Endothelial cell of umbilical vein (primary cell): ENCODE measurements around the gene MYO16. TPM values are rescaled to one million over a fixed set of nuclear protein-coding genes. Genes with fewer than 3 reads are reported as not detected.

ENCODE experiments used
- BruUV-seq: library from RNA; stranded (reverse); fragments of 400-500 nt; replicated peaks from 2 replicates; lab custom pipeline; 2021; lab: Mats Ljungman, UMichigan
- CTCF ChIA-PET: fragments of 300-600, 350-600 bp; sonication (Branson Sonifier 250); formaldehyde crosslinking; loops from one replicate; lab custom pipeline; 2021; ENCODE audit warnings: antibody characterized with exemption, inconsistent platforms; lab: Charles Lee
- POLR2A ChIA-PET: fragments of 300-600, 350-600 bp; sonication (Branson Sonifier 250); formaldehyde crosslinking; loops from one replicate; lab custom pipeline; 2021; ENCODE audit warnings: antibody characterized with exemption, inconsistent platforms; lab: Charles Lee
- DNase-seq: peaks from one replicate; pipeline ENCODE4 v3.0.0-alpha.2; 2011; ENCODE audit warnings: low read depth, low spot score
- FAIRE-seq: peaks from 2 replicates; lab custom pipeline; 2011; peaks lifted over from hg19 to GRCh38; lab: Jason Lieb, UNC
- H2AFZ ChIP-seq: 2 replicates; pipeline ENCODE4 v1.6.0; 2012; ENCODE audit warnings: low read depth, low read length, control low read depth, inconsistent platforms
- H3K27ac ChIP-seq: 2 replicates; pipeline ENCODE4 v1.5.1; 2011; ENCODE audit warnings: low read depth, mild to moderate bottlenecking, control low read depth, low read length, moderate library complexity; ENCODE audit not compliant: insufficient read depth
- H3K27me3 ChIP-seq, 2 experiments: 2 replicates each; pipeline versions ENCODE4 v1.6.0 to v1.6.1; 2011; ENCODE audit warnings: low read length in 2 of 2, mixed read lengths in 1 of 2; ENCODE audit not compliant: control insufficient read depth in 2 of 2, insufficient read depth in 2 of 2
- H3K36me3 ChIP-seq, 2 experiments: 2 replicates in 1 of 2; 3 replicates in 1 of 2; pipeline ENCODE4 v1.5.1; 2011; ENCODE audit warnings: low read length in 2 of 2, mild to moderate bottlenecking in 1 of 2, moderate library complexity in 1 of 2; ENCODE audit not compliant: control insufficient read depth in 2 of 2, insufficient read depth in 2 of 2; ENCODE audit errors: extremely low read depth in 1 of 2
- H3K4me1 ChIP-seq: 3 replicates; pipeline ENCODE4 v1.5.1; 2011; ENCODE audit warnings: mild to moderate bottlenecking, low read length; ENCODE audit not compliant: control insufficient read depth, insufficient read depth; ENCODE audit errors: extremely low read depth
- H3K4me2 ChIP-seq: 2 replicates; pipeline ENCODE4 v1.6.1; 2011; ENCODE audit warnings: low read length, control low read depth, mixed read lengths; ENCODE audit not compliant: insufficient read depth
- H3K4me3 ChIP-seq, 3 experiments: fragments of 200-600 bp in 1 of 3; sonication (generic), shearing (Covaris generic) in 1 of 3; replicated peaks in 1 of 3; 2 replicates each; pipeline ENCODE4 v1.5.1; 2011 to 2016; ENCODE audit warnings: control low read depth in 3 of 3, low read length in 3 of 3, mild to moderate bottlenecking in 2 of 3, inconsistent platforms in 1 of 3, low read depth in 1 of 3, moderate library complexity in 1 of 3; ENCODE audit not compliant: insufficient read depth in 1 of 3
- H3K79me2 ChIP-seq: 2 replicates; pipeline ENCODE4 v1.6.0; 2012; ENCODE audit warnings: low read length, inconsistent platforms; ENCODE audit not compliant: control insufficient read depth, insufficient read depth
- H3K9ac ChIP-seq: replicated peaks from 2 replicates; pipeline ENCODE3; 2011; ENCODE audit warnings: low read length, control low read depth; ENCODE audit not compliant: insufficient read depth; ENCODE audit errors: extremely low read depth
- H3K9me1 ChIP-seq: replicated peaks from 3 replicates; pipeline ENCODE4 v1.6.0; 2011; ENCODE audit warnings: mild to moderate bottlenecking, low read length; ENCODE audit not compliant: control insufficient read depth, insufficient read depth; ENCODE audit errors: extremely low read depth
- H3K9me3 ChIP-seq: replicated peaks from 2 replicates; pipeline ENCODE4 v1.5.1; 2012; ENCODE audit warnings: low read length, inconsistent platforms; ENCODE audit not compliant: control insufficient read depth, insufficient read depth
- H4K20me1 ChIP-seq: replicated peaks from 2 replicates; pipeline ENCODE3; 2011; ENCODE audit warnings: mild to moderate bottlenecking, low read length; ENCODE audit not compliant: control insufficient read depth, insufficient read depth; ENCODE audit errors: extremely low read depth
- EZH2 ChIP-seq: IDR thresholded peaks from 2 replicates; pipeline ENCODE4 v1.6.1; 2012; ENCODE audit warnings: borderline replicate concordance, low read depth, mild to moderate bottlenecking, moderate library complexity, low read length, inconsistent platforms; ENCODE audit not compliant: severe bottlenecking
- FOS ChIP-seq: IDR thresholded peaks from 2 replicates; pipeline ENCODE4 v1.6.1; 2011; ENCODE audit warnings: mild to moderate bottlenecking, low read length, moderate library complexity, borderline replicate concordance; ENCODE audit not compliant: insufficient read depth
- GATA2 ChIP-seq: IDR thresholded peaks from 2 replicates; pipeline ENCODE4 v1.7.0; 2011; ENCODE audit warnings: low read depth, mild to moderate bottlenecking, moderate library complexity, mixed read lengths, low read length; ENCODE audit not compliant: insufficient read length, insufficient read depth
- JUN ChIP-seq: IDR thresholded peaks from 2 replicates; pipeline ENCODE4 v1.6.1; 2011; ENCODE audit warnings: borderline replicate concordance, low read depth; ENCODE audit not compliant: insufficient read length, insufficient read depth
- MYC ChIP-seq: IDR thresholded peaks from one replicate; pipeline ENCODE4 v1.6.1; 2011; ENCODE audit warnings: mild to moderate bottlenecking, low read depth, low read length
- POLR2A ChIP-seq: IDR thresholded peaks from 2 replicates; pipeline ENCODE4 v1.6.1; 2012; ENCODE audit warnings: low read depth, mild to moderate bottlenecking, control low read depth, low read length
- POLR2AphosphoS5 ChIP-seq: IDR thresholded peaks from 2 replicates; pipeline ENCODE4 v1.6.1; 2012; ENCODE audit warnings: low read depth, mild to moderate bottlenecking, control low read depth, low read length, moderate library complexity; ENCODE audit not compliant: insufficient read depth
- dilution Hi-C: fragments of 300-500 bp; cut with MboI; formaldehyde crosslinking; loops from one replicate; pipeline ENCODE4 v1.15.0; 2019; ENCODE audit warnings: low sequenced_read_pairs; ENCODE audit not compliant: extremely low pct_ligation_motif_present
- intact Hi-C: fragments of 100-400 bp; cut with micrococcal nuclease; formaldehyde crosslinking; loops from one replicate; pipeline ENCODE4 v1.10.0; 2022
- polyA plus RNA-seq, 4 experiments: library from polyadenylated mRNA; depleted of rRNA in 3 of 4; stranded (reverse) in 3 of 4; unstranded in 1 of 4; fragments of >200 nt; gene quantifications; 2 replicates each; pipeline versions ENCODE4 v1.2.1 to v1.2.3, GENCODE V29; 2011 to 2012; ENCODE audit warnings: missing spikeins in 1 of 4
- total RNA-seq: library from RNA; stranded (reverse); gene quantifications from 2 replicates; pipeline ENCODE4 v1.2.3, GENCODE V29; 2021
- TF ChIP-seq, protein P1 (sequence below): IDR thresholded peaks from 2 replicates; pipeline ENCODE4 v1.6.1; 2011; ENCODE audit not compliant: insufficient read depth, insufficient read length
- TF ChIP-seq, protein P2 (sequence below), 2 donors: IDR thresholded peaks; 1 replicate in 1 of 2; 2 replicates in 1 of 2; pipeline ENCODE4 v1.5.1; 2011; ENCODE audit warnings: low read length in 2 of 2, mild to moderate bottlenecking in 2 of 2, moderate library complexity in 2 of 2, control low read depth in 1 of 2, inconsistent platforms in 1 of 2, low read depth in 1 of 2; ENCODE audit not compliant: insufficient read depth in 1 of 2; ENCODE audit errors: extremely low read depth in 1 of 2

MYO16 gene
- total and polyA plus RNA-seq, 2 donors (not counting 3 experiments of a cell fraction or from before 2014, with no cell fraction given) = 0.03 to 0.04 TPM

DNA sequence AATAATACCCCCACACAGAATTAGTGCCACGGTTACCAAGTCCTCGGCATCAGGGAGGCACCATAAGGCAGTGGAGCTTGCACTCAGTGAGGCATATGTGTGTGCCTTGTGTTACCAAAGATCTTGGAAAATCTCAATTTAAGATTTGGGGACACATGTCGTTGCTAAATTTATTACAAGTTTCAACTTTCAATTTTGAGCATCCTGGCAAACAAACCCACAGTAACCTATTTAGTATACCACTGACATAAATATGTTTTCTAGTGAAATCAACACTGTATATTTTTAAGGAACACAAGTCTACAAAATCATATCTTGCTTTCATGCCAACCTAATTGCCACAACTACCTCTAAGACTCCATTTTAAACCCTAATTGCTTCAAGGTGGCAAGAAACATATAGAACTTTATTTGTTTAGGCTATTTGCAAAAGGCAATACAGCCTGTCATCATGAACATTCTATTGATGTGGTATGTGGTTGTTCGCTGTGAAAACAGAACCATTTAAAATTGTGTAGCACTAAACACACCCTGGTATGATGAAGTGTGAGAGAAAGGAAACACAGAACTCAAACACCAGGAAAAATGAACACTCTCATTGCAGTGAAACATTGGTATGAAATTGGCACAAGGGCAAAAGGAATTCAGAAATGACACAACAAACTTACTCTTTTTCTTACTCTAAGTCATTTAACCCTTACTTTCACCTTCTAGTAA, 625.9 kb downstream of the MYO16 start:
- H3K4me1 ChIP-seq = peaks cover 8% of the 10 kb centered on the region
- no TSS peak for BruUV-seq
- H3K4me3 ChIP-seq = no peak overlapping the region
- H3K4me2 ChIP-seq = no peak overlapping the region
- POLR2A ChIA-PET = no interaction called here
- CTCF ChIA-PET = no interaction called here
- no peak overlapping the region for H3K27ac ChIP-seq
- no peak overlapping the region for H2AFZ ChIP-seq
- no peaks in the 10 kb centered on the region for H3K9me3 ChIP-seq
- dilution Hi-C loops (no loop called here), intact Hi-C loops (no loop called here)
- H4K20me1 ChIP-seq = no peaks in the 10 kb centered on the region
- H3K9me1 ChIP-seq = no peaks in the 10 kb centered on the region
- no peaks in the 10 kb centered on the region for H3K27me3 ChIP-seq
- H3K79me2 ChIP-seq = no peaks in the 10 kb centered on the region
- no peak overlapping the region for H3K9ac ChIP-seq
- TF ChIP-seq FOS (no peak), POLR2AphosphoS5 (no peak)
- FAIRE-seq (no peak), DNase-seq (no peak)
- H3K36me3 ChIP-seq = no peaks in the 10 kb centered on the region

DNA sequence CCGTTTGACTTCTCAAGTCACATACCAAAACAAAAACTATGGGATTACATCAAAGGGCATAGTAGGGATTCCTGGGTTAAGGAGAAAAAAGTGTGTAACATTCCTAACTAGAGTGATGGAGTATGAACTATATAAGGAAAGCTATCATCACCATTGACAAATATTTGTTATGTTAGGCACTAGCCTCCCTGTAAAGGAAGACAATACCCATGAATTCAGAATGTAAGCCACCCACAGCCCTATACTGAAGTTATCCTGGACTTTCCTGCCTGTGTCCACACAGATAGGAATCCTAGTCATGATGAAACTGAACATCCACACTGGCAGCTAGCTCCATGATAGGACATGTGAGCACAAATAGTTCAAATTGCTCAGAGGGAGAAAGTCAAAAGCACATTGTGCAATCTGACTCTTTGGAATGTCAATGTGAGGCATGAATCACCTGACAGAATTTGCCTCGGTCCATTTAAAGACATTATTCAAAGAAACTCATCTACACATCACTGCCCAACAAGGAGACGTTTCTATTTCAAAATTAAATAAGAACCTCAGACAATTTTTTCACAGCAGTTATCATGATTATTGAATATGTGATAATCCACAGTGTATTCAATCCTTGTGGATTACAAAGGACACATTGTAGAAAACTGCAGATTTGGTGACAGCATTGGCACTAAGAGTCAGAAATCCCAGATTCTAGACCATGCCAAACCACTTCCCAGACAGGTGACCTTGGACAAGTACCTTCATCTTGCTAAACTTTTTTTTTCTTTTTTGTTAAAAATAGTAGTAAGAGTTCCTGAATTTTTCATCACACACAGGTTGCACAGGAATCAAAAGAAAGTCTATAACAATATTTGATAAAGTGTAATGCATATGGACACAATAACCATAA, 627.7 kb downstream of the MYO16 start:
- H3K36me3 ChIP-seq = no peaks in the 10 kb centered on the region
- no peaks in the 10 kb centered on the region for H3K9me3 ChIP-seq
- H3K27ac ChIP-seq = no peak overlapping the region
- peak; percentile 42 for DNase-seq
- TF ChIP-seq, protein P1, sequence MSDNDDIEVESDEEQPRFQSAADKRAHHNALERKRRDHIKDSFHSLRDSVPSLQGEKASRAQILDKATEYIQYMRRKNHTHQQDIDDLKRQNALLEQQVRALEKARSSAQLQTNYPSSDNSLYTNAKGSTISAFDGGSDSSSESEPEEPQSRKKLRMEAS = no peak
- TF ChIP-seq POLR2A = no peak
- no peak for TF ChIP-seq POLR2AphosphoS5
- TF ChIP-seq EZH2 = no peak
- TF ChIP-seq JUN = no peak
- TF ChIP-seq MYC = no peak
- TF ChIP-seq GATA2 = no peak
- TF ChIP-seq, protein P2, sequence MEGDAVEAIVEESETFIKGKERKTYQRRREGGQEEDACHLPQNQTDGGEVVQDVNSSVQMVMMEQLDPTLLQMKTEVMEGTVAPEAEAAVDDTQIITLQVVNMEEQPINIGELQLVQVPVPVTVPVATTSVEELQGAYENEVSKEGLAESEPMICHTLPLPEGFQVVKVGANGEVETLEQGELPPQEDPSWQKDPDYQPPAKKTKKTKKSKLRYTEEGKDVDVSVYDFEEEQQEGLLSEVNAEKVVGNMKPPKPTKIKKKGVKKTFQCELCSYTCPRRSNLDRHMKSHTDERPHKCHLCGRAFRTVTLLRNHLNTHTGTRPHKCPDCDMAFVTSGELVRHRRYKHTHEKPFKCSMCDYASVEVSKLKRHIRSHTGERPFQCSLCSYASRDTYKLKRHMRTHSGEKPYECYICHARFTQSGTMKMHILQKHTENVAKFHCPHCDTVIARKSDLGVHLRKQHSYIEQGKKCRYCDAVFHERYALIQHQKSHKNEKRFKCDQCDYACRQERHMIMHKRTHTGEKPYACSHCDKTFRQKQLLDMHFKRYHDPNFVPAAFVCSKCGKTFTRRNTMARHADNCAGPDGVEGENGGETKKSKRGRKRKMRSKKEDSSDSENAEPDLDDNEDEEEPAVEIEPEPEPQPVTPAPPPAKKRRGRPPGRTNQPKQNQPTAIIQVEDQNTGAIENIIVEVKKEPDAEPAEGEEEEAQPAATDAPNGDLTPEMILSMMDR (IDR thresholded peaks at IDR 0.05; ENCODE audit: extremely low read depth in 1 of 2, insufficient read depth in 1 of 2, low read depth in 1 of 2, low read length in 2 of 2) = no peak
- TF ChIP-seq FOS = no peak
- no peak for FAIRE-seq
- no TSS peak for BruUV-seq
- CTCF ChIA-PET = no interaction called here
- no peak overlapping the region for H2AFZ ChIP-seq
- peaks cover 1% of the 10 kb centered on the region for H3K4me1 ChIP-seq
- dilution Hi-C loops = no loop called here
- H3K9me1 ChIP-seq = no peaks in the 10 kb centered on the region
- no peaks in the 10 kb centered on the region for H3K27me3 ChIP-seq
- POLR2A ChIA-PET = no interaction called here
- no peaks in the 10 kb centered on the region for H4K20me1 ChIP-seq
- no peak overlapping the region for H3K4me3 ChIP-seq
- intact Hi-C loops = loop anchor here (2.0 kb wide), 1 partner anchor 16 kb away; no protein-coding TSS in a partner anchor
- no peaks in the 10 kb centered on the region for H3K79me2 ChIP-seq
- no peak overlapping the region for H3K4me2 ChIP-seq
- no peak overlapping the region for H3K9ac ChIP-seq
